HG02571 (cell line): ENCODE measurements around the gene ZBTB7B.

Experiments
- ATAC-seq: cut with Tn5 transposase; IDR thresholded peaks from one replicate; pipeline ENCODE4 v1.9.1; 2021; ENCODE audit warnings: mild to moderate bottlenecking, moderate library complexity; ENCODE audit not compliant: unreplicated experiment

ZBTB7B gene

DNA sequence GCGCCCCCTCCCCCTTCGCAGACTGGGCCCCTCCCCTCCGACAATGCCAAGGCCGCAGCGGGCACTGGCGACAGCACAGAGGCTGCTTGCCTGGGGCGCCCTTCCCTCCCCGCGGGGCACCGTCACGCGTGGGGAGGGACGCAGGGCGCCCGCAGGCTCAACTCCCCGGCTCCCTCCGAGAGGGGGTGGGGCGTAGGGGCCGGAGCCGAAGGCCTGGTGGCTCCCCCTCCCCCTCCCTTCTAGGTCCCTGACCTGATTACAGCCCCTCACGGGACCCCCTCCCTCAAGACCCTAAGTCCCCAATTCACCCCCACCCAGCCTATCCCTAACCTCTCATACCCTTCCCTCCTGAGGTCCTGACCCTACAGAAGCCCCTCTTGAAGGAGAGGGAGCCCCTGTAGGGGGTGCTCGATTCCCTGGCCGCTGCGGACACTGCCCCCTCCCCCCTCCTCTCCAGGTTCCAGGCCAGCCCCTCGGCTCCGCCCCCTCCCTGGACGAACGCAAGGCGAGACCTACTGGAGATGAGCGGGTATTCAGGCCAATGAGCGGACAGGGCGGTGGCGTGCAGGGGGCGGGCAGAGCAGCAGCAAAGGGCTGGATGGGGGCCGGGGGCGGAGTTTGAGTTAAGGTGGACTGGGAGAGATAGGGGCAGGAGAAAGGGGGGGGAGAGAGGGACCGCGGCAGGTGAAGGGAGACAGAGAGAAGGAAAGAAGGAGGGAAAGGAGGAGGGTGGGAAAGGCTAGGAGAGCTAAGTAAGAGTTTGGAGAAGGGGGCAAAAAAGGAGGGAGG lies 733 bp upstream of the ZBTB7B start:
- ATAC-seq: peak; percentile 45

- no peak for ATAC-seq
Measured at GRCh38 chr1:155003227-155003765, 694 bp downstream of the ZBTB7B start.

GRCh38 chr1:155003766-155004351 lies 1.3 kb downstream of the ZBTB7B start:
- ATAC-seq: no peak

DNA sequence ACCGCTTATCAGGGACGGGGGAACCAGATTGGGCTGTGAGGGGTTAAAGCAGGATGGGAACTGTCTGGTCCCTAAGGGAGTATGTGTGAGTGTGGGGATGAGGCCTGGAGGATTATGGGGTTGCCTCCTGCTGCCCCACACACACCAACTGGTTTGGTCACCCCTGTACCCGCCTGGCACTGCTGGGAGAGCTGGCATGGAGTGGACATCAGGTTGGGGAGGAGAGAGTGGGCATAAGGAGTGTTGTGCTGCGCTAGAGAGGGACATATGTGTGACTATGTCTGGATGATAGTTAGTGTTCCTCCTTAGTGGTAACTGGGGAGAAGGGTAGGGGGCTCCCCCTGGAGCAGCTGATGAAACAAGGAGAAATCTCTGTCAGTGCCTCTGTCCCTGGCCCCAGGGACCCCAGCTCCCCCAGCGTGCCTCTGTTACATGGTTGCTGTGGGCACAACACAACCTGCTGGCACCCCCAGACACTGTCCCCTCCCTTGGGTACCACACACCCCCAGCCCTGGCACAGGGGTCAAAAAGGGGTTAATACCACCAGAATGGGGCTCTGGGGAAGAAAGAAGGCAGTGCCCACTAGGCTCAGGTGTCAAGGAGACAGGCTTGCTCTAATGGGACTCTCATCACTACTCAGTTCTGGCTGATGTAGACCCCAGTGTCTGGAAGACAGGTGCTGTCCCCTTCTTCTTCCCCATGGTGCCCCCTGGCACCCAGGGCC lies 1.9 kb downstream of the ZBTB7B start:
- no peak for ATAC-seq

DNA sequence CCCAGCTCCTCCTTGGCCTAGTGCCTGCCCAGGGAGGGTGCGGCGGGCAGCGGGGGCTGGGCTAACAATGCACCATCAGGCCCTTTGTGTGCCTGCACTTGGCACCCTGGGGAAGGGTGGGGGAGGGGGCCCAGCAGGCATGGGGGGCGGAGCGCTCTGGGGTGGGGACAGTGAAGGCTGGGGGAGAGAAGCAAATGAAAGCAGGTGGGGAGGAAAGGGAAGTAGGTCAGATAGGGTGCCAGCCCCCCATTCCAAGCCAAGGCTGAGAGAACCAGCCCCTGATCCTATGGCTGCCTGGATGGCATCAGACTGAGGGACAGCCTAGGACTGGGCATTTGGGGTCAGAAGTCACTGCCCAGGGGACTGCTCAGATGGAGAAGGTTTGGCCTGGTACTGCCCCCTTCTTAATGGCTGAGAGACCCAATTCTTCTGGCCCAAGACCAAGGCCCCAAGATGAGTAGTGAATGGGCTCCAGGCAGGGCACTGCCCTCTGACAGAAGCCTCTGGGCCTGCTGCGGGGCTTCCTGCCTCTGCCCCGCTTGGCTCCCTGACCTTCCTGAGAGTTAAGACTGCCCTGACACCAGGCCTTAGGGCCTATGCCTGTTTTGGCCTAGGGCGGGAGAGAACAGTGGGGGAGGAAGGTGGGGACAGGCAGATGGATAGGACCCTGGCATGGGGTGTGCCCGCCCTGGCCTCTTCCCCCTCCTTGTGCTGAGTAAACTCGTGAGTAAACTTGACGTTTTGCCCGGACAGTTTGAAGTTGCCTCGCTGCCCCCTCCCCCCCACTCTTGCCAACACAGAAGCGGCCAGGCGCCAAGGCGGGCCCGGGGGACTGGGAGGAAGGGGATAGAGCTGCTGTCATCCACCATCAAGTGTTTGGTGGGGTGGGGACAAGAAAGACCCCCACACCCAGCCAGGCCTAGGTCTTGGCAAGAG lies 2.7 kb downstream of the ZBTB7B start:
- ATAC-seq: no peak

DNA sequence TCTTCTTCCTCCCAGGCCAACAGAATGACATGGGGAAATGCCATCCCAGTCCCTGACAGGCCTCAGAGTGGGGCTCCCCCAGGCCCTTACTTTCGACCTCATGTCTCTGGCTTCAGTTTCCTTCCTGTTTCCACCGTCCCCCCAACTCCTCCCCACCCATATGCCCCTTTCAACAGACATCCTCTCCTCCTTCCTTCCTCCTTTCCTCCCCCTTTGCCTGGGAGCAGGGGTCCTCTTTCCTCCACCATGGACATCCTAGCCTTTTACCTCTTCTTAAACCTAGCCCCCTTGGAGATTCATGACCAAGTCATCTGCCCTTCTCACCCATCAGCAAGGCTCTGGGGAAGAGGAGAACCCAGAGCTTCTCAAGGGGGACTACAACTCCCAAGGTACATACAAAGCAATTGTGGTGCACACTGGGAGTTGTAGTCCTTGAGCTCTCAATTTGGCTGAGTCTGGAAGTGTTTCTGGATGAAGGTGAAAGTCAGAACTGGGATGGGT lies 4.0 kb downstream of the ZBTB7B start:
- ATAC-seq: no peak

DNA sequence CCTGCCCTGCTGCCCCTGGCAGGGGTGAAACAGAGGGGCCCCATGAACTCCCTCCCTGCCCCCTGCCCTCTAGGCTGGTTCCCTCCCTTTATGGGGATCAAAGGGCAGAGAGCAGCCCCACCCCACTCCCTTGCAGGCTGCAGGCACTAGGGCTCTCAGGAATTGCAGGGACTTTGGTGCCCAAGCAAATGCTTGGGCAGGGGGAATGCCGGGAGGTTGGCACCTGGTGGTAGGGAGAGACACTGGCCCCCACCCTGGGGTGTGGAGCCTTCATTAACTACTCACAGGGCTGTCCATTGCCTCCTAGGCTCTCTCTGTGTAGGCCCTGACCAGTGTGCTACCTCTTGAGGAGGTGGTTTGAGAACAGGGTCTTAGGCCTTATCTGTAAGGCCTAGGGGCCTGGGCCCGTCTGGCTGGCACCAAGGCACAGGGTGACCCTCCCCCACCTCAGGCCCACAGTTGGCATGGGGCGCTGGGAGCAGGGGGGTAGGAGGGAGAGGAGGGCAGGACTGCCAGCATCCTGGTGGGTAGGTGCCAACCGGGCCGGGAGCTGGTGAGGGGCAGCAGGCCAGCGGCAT lies 4.7 kb downstream of the ZBTB7B start:
- no peak for ATAC-seq

DNA sequence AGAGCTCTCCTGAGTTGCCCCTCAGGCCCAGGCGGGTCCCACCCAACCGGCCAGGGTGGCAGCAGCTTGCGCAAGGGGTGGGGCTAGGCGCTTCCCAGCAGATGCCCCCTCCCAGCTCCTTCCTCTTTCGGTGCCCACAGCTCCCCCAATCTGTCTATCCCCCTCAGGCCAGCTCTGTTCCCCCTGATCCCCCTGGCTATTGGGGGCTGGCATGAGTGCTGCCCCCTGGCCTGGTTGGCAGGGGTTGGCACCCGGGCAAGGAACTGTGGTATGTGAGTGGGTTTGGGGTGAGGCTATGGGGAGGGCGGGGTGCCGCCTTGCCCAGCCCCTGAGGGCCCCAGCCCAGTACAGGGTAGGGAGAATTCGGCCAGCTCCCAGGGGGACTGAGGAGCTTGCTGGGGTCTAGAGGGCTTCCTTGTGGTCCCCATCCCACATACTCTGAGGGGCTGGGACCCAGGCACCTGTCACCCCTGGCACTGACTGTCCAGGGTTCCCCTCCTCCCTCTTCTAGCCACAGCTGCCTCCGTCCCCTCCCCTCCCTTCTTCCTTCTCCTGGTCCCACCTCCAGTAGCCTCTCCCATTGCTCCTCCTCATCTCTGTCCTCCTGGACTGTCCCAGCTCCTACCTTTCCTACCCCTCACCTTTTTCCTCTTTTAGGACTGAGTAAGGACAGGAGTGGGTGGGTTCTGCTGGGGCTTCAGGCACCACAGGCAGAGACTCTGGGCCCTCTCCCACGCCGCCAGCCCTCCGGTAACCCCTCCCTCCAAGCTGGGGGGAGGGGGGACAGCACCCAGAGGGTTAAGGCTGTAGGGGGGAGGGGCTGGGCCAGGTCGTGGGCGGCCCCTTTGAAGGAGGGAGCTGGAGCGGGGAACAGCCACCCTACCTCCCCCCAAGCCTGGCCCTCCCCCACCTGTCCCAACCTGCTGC lies 5.7 kb downstream of the ZBTB7B start:
- ATAC-seq: no peak

DNA sequence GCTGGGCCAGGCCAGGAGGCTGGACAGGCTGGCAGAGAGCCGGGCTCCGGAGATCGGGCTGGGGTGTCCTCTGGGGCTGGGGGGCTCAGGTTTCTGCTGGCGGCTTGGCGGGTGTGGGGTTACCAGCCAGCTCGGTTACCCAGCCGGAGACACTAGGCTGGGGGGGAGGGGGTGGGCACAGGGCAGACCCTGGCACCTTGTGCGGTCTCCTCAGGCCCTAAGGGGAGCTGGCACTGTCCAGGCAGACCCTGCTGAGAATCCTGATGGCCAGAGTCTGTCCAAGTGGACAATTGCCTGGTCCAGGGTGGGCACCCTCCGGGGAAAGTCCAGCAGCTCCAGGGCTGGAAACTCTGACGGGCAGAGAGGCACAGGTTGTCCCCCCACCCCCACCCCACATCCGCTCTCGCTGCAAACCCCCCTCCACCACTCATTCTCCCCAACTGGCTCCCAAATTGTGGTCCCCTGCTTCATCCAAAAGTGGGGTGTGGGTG lies 6.7 kb downstream of the ZBTB7B start:
- ATAC-seq: no peak

DNA sequence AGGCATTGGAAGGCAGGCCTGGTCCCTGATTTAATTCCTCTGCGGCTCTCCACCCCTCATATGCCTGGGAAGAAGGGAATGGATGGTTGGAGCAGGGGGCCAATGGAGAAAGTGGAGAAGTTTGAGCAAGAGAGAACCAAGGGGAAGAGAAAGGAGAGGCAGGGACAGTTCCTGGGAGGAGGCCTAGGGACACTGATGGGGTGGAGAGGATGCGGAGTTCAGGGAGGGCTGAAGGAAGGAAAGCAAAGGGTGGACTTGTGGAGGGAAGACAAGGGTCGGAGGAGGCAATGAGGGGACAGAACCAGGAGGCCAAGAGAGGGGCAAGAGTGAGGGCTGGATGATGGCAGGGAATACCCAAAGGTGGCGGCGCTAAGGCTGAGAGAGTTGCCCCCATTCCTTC lies 7.1 kb downstream of the ZBTB7B start:
- ATAC-seq: no peak

- no peak for ATAC-seq
Measured at GRCh38 chr1:155010211-155010918, 7.8 kb downstream of the ZBTB7B start.

- no peak for ATAC-seq
Measured at GRCh38 chr1:155011004-155011416, 8.4 kb downstream of the ZBTB7B start.

- ATAC-seq: no peak
Measured at GRCh38 chr1:155011437-155012025, 8.9 kb downstream of the ZBTB7B start.

GRCh38 chr1:155012026-155012546 lies 9.5 kb downstream of the ZBTB7B start:
- ATAC-seq: no peak

DNA sequence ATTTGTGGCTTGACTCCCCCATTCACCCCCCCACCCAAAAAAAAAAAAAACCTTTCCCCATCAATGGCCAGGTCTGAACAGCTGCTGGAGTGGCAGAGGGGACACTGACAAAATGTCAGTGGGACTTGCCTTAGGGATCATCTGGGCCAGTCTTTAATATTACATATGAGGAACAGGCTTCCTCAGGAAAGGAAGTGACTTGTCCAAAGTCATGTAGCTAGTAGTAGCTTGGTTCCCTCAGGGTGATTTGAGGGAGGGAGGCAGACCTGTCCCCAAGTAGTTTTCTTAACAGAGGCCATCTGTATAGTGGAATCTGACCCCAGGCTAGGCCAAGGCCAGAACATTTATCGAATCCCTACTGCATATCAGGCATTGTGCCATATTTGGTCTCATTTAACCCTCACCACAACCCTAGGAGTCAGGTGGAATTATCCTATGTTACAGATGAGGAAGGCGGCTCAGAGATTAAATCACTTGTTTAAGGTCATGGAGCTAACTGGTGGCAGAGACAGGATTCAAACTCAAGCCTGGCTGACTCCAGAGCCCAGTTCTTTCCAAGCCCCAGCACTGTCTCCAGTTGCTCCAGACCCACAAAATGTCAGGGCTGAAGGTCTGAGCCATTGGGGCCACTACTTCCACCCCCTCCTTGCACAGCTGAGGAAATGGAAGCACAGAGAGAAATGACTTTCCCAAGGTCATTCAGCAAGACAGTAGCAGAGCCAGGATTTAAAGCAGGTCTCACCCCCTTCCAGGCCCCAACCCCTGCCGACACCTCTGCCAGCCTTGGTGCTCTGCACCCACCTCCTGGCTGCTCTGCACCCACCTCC lies 10.4 kb downstream of the ZBTB7B start:
- no peak for ATAC-seq

DNA sequence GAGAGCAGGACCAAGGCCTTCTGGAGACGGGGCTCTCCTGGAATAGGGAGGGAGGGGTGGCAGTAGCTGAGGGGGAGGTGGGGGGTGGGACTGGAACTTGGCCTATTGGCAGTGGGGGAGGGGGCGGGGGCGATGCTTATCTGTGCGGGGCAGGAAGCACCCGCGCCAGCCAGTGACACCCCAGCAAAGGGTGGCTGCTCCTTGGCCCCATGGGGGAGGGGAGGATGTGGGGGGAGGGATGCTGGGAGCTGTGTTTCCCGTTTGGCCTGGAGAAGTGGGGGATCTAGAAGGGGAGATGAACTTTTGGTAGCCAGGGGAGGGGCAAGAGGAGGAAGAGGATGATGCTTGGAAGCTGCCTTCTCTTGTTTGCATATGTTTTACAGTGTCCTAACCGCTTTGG lies 11.0 kb downstream of the ZBTB7B start:
- no peak for ATAC-seq
